Caco-2 (cell line): ENCODE measurements around the gene NDUFB8. TPM values are rescaled to one million over a fixed set of nuclear protein-coding genes. Genes with fewer than 3 reads are reported as not detected.
A peak's percentile ranks its signal among the peaks of the same experiment; 100 is the strongest.

Experiments
- BruUV-seq: library from RNA; stranded (reverse); fragments of 400-500 nt; replicated peaks from 2 replicates; lab custom pipeline; 2021; lab: Mats Ljungman, UMichigan
- CTCF ChIA-PET: fragments of 300-600 bp; sonication (Branson Sonifier 250); formaldehyde crosslinking; loops from one replicate; lab custom pipeline; 2022; ENCODE audit warnings: antibody characterized with exemption; lab: Charles Lee
- POLR2A ChIA-PET: fragments of 300-600 bp; sonication (Branson Sonifier 250); formaldehyde crosslinking; loops from one replicate; lab custom pipeline; 2022; ENCODE audit warnings: antibody characterized with exemption; lab: Charles Lee
- DNase-seq, 2 experiments: peaks; one replicate each; pipeline versions ENCODE4 v3.0.0 to v3.0.0-alpha.2; 2020 to 2022
- H3K27me3 ChIP-seq: replicated peaks from 2 replicates; pipeline ENCODE4 v1.6.0; 2011; ENCODE audit warnings: low read length; ENCODE audit not compliant: control insufficient read depth, insufficient read depth
- H3K36me3 ChIP-seq: 2 replicates; pipeline ENCODE4 v1.5.1; 2011; ENCODE audit warnings: low read length; ENCODE audit not compliant: control insufficient read depth, insufficient read depth
- H3K4me1 ChIP-seq: fragments of 250-450 bp; sonication (Bioruptor Pico); 2 replicates; pipeline ENCODE4 v1.5.1; 2020; ENCODE audit warnings: mild to moderate bottlenecking
- H3K4me3 ChIP-seq: 2 replicates; pipeline ENCODE4 v1.5.1; 2011; ENCODE audit warnings: low read depth, mild to moderate bottlenecking, control low read depth, low read length
- H3K9me3 ChIP-seq: fragments of 250-450 bp; sonication (Bioruptor Pico); 2 replicates; pipeline ENCODE4 v1.5.1; 2020; ENCODE audit warnings: mild to moderate bottlenecking, moderate library complexity
- H3K27ac Mint-ChIP-seq: one replicate; pipeline ENCODE4 v1.8.0; 2022; ENCODE audit warnings: mixed read lengths; ENCODE audit not compliant: unreplicated experiment
- H3K27me3 Mint-ChIP-seq: one replicate; pipeline ENCODE4 v1.8.0; 2022; ENCODE audit warnings: mixed read lengths; ENCODE audit not compliant: insufficient read depth, unreplicated experiment
- H3K36me3 Mint-ChIP-seq: one replicate; pipeline ENCODE4 v1.8.0; 2022; ENCODE audit warnings: mild to moderate bottlenecking, mixed read lengths; ENCODE audit not compliant: insufficient read depth, unreplicated experiment
- H3K4me1 Mint-ChIP-seq: one replicate; pipeline ENCODE4 v1.8.0; 2022; ENCODE audit warnings: low read depth, mixed read lengths; ENCODE audit not compliant: unreplicated experiment
- H3K4me3 Mint-ChIP-seq: one replicate; pipeline ENCODE4 v1.8.0; 2022; ENCODE audit warnings: mild to moderate bottlenecking, moderate library complexity, mixed read lengths; ENCODE audit not compliant: unreplicated experiment
- H3K9me3 Mint-ChIP-seq: one replicate; pipeline ENCODE4 v1.8.0; 2022; ENCODE audit warnings: mixed read lengths; ENCODE audit not compliant: unreplicated experiment
- intact Hi-C: fragments of 100-400 bp; cut with micrococcal nuclease; formaldehyde crosslinking; loops from one replicate; pipeline ENCODE4 v1.10.0; 2022; ENCODE audit not compliant: unreplicated experiment
- total RNA-seq: library from RNA; stranded (reverse); gene quantifications from 2 replicates; pipeline ENCODE4 v1.2.3, GENCODE V29; 2022
- TF ChIP-seq, protein P1 (sequence below), 2 experiments: fragments of 200-600 bp in 1 of 2; IDR thresholded peaks; 1 replicate in 1 of 2; 2 replicates in 1 of 2; pipeline versions ENCODE4 v1.5.1 to v1.8.0; 2011 to 2022; ENCODE audit warnings: antibody characterized with exemption in 1 of 2, control low read depth in 1 of 2, inconsistent platforms in 1 of 2, low read depth in 1 of 2, low read length in 1 of 2, mild to moderate bottlenecking in 1 of 2, moderate library complexity in 1 of 2; ENCODE audit not compliant: insufficient read depth in 1 of 2, severe bottlenecking in 1 of 2, unreplicated experiment in 1 of 2

The NDUFB8 gene
- total RNA-seq, 1 experiment from 2014 or later, result 249 TPM

DNA sequence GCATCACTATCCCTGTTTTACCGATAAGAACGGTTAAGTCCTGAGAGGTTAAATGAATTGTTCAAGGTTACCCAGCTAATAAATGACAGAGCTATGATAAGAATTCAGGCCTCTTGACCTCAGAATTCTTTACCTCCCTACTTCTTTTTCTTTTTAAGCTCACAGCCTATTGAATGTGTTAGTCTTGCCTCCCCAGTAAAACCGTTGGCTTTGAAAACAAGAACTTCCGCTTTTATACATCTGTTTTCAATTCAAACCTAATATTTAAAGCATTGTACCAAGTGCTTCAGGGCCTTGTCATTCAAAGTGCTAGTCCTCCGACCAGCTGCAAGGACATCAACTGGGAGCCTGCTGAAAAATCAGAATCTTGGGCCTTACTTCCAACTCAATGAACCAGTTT is 25.6 kb downstream of the NDUFB8 start:
- Histone ChIP-seq H3K4me1 (peaks cover 15% of the 10 kb centered on the region), H3K4me3 (no peak overlapping the region), H3K9me3 (no peaks in the 10 kb centered on the region), H3K27me3 (no peaks in the 10 kb centered on the region), H3K36me3 (no peaks in the 10 kb centered on the region)
- ChIA-PET CTCF (interaction anchor here (0.7 to 2.0 kb wide), 4 partner anchors 15 to 161 kb away, joined by 3 to 12 read pairs (median 6); no protein-coding TSS in a partner anchor), POLR2A (no interaction called here)
- intact Hi-C loops, result loop anchor here (1.0 kb wide), 1 partner anchor 22 kb away; no protein-coding TSS in a partner anchor
- H3K4me3 Mint-ChIP-seq, result no peak overlapping the region
- no peaks in the 10 kb centered on the region for H3K27me3 Mint-ChIP-seq
- no peaks in the 10 kb centered on the region for H3K9me3 Mint-ChIP-seq
- no peak for DNase-seq
- H3K4me1 Mint-ChIP-seq, result peaks cover 12% of the 10 kb centered on the region
- TF ChIP-seq, protein P1, sequence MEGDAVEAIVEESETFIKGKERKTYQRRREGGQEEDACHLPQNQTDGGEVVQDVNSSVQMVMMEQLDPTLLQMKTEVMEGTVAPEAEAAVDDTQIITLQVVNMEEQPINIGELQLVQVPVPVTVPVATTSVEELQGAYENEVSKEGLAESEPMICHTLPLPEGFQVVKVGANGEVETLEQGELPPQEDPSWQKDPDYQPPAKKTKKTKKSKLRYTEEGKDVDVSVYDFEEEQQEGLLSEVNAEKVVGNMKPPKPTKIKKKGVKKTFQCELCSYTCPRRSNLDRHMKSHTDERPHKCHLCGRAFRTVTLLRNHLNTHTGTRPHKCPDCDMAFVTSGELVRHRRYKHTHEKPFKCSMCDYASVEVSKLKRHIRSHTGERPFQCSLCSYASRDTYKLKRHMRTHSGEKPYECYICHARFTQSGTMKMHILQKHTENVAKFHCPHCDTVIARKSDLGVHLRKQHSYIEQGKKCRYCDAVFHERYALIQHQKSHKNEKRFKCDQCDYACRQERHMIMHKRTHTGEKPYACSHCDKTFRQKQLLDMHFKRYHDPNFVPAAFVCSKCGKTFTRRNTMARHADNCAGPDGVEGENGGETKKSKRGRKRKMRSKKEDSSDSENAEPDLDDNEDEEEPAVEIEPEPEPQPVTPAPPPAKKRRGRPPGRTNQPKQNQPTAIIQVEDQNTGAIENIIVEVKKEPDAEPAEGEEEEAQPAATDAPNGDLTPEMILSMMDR (IDR thresholded peaks at IDR 0.05; ENCODE audit: insufficient read depth in 1 of 2, low read depth in 1 of 2, low read length in 1 of 2, severe bottlenecking in 1 of 2, unreplicated experiment in 1 of 2), result no peak
- no TSS peak for BruUV-seq
- H3K27ac Mint-ChIP-seq, result peak overlapping the region; percentile 63
- H3K36me3 Mint-ChIP-seq, result no peaks in the 10 kb centered on the region

DNA sequence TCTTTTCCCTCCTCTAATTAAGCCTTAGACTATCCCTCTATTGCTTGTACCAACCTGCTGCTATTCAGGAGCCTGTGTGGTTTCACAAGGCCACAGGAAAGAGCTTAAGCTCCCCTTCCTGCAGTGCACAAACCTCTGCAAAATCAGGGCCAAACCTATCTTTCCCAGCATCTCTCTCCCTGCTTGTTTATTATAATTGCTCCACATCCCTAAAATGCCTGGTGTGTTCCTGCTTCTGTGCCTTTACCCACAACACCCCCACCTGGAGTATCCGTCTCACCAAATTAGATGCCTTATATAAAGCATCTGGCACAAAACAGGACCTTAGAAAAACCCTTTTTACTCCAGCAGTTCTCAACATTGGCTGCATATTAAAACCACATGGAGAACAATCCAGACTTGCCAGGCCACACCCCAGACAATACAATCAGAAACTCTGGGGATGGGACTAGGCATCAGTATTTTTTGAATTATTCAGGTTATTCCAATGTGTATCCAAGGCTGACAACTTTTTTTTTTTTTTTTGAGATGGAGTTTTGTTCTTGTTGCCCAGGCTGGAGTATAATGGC is 26.7 kb downstream of the NDUFB8 start:
- H3K27me3 Mint-ChIP-seq, result no peaks in the 10 kb centered on the region
- no peak overlapping the region for H3K27ac Mint-ChIP-seq
- H3K27me3 ChIP-seq, result no peaks in the 10 kb centered on the region
- TF ChIP-seq, protein P1 (IDR thresholded peaks at IDR 0.05; ENCODE audit: insufficient read depth in 1 of 2, low read depth in 1 of 2, low read length in 1 of 2, severe bottlenecking in 1 of 2, unreplicated experiment in 1 of 2), result no peak
- H3K4me3 Mint-ChIP-seq, result no peak overlapping the region
- H3K9me3 ChIP-seq, result no peaks in the 10 kb centered on the region
- CTCF ChIA-PET, result no interaction called here
- peaks cover 15% of the 10 kb centered on the region for H3K4me1 ChIP-seq
- H3K4me1 Mint-ChIP-seq, result peaks cover 12% of the 10 kb centered on the region
- POLR2A ChIA-PET, result no interaction called here
- no peak overlapping the region for H3K4me3 ChIP-seq
- DNase-seq, result no peak
- no TSS peak for BruUV-seq
- H3K9me3 Mint-ChIP-seq, result no peaks in the 10 kb centered on the region
- intact Hi-C loops, result no loop called here
- H3K36me3 Mint-ChIP-seq, result no peaks in the 10 kb centered on the region
- H3K36me3 ChIP-seq, result no peaks in the 10 kb centered on the region; the same call in 1 of the 2 replicates

GRCh38 chr10:100501423-100501822 is 28.2 kb downstream of the NDUFB8 start:
- Mint-ChIP-seq H3K27ac (no peak overlapping the region), H3K9me3 (no peaks in the 10 kb centered on the region), H3K27me3 (no peaks in the 10 kb centered on the region), H3K4me1 (peaks cover 12% of the 10 kb centered on the region), H3K36me3 (no peaks in the 10 kb centered on the region), H3K4me3 (no peak overlapping the region)
- Histone ChIP-seq H3K4me3 (no peak overlapping the region), H3K36me3 (no peaks in the 10 kb centered on the region; the same call in 1 of the 2 replicates), H3K9me3 (no peaks in the 10 kb centered on the region), H3K4me1 (peaks cover 15% of the 10 kb centered on the region), H3K27me3 (no peaks in the 10 kb centered on the region)
- DNase-seq, result no peak
- ChIA-PET CTCF (no interaction called here), POLR2A (interaction anchor here (1.0 kb wide), 1 partner anchor 17 kb away, joined by 3 read pairs; no protein-coding TSS in a partner anchor)
- BruUV-seq, result no TSS peak
- TF ChIP-seq, protein P1 (IDR thresholded peaks at IDR 0.05; ENCODE audit: insufficient read depth in 1 of 2, low read depth in 1 of 2, low read length in 1 of 2, severe bottlenecking in 1 of 2, unreplicated experiment in 1 of 2), result no peak
- intact Hi-C loops, result no loop called here
